Osteoblast (primary cell): ENCODE measurements around the gene DTX4. TPM values are rescaled to one million over a fixed set of nuclear protein-coding genes. Genes with fewer than 3 reads are reported as not detected.

ENCODE experiments used
- DNase-seq: peaks from one replicate; pipeline ENCODE4 v3.0.0; 2011; ENCODE audit warnings: low spot score, mixed read lengths; ENCODE audit not compliant: insufficient read length; ENCODE audit errors: missing footprints
- H2AFZ ChIP-seq: 2 replicates; pipeline ENCODE4 v1.6.0; 2011; ENCODE audit warnings: mild to moderate bottlenecking, low read length
- H3K27ac ChIP-seq: 2 replicates; pipeline ENCODE4 v1.5.1; 2011; ENCODE audit warnings: mild to moderate bottlenecking, low read depth, low read length, moderate library complexity
- H3K27me3 ChIP-seq: 2 replicates; pipeline ENCODE4 v1.6.0; 2012; ENCODE audit warnings: mild to moderate bottlenecking, control low read depth, inconsistent platforms, low read length, moderate library complexity; ENCODE audit not compliant: insufficient read depth
- H3K36me3 ChIP-seq: 2 replicates; pipeline ENCODE4 v1.5.1; 2011; ENCODE audit warnings: mild to moderate bottlenecking, low read length, control low read depth, moderate library complexity; ENCODE audit not compliant: insufficient read depth
- H3K4me1 ChIP-seq: 2 replicates; pipeline ENCODE4 v1.5.1; 2011; ENCODE audit warnings: mild to moderate bottlenecking, low read length, control low read depth, moderate library complexity; ENCODE audit not compliant: insufficient read depth
- H3K4me2 ChIP-seq: 2 replicates; pipeline ENCODE4 v1.6.0; 2011; ENCODE audit warnings: mild to moderate bottlenecking, low read length; ENCODE audit not compliant: insufficient read depth
- H3K4me3 ChIP-seq: fragments of 200-600 bp; sonication (generic); 3 replicates; pipeline ENCODE4 v1.5.1; 2012; ENCODE audit warnings: mild to moderate bottlenecking, low read length, inconsistent platforms; ENCODE audit not compliant: insufficient read depth
- H3K79me2 ChIP-seq: 2 replicates; pipeline ENCODE4 v1.6.0; 2012; ENCODE audit warnings: mild to moderate bottlenecking, low read length, control low read depth, inconsistent platforms; ENCODE audit not compliant: insufficient read depth
- H3K9me3 ChIP-seq: 2 replicates; pipeline ENCODE4 v1.5.1; 2011; ENCODE audit warnings: low read depth, low read length, control low read depth
- H4K20me1 ChIP-seq: 2 replicates; pipeline ENCODE4 v1.6.0; 2012; ENCODE audit warnings: mild to moderate bottlenecking, low read length, control low read depth; ENCODE audit not compliant: insufficient read depth
- total RNA-seq: library from RNA; depleted of rRNA; stranded (reverse); fragments of >200 nt; gene quantifications from 2 replicates; pipeline ENCODE4 v1.2.3, GENCODE V29; 2012
- TF ChIP-seq, protein P1 (sequence below): IDR thresholded peaks from 2 replicates; pipeline ENCODE4 v1.5.1; 2011; ENCODE audit warnings: mild to moderate bottlenecking, low read depth, low read length, moderate library complexity; ENCODE audit errors: extremely low read depth

Gene DTX4
- total RNA-seq, 1 donor, result under 0.01 TPM

- TF ChIP-seq, protein P1, sequence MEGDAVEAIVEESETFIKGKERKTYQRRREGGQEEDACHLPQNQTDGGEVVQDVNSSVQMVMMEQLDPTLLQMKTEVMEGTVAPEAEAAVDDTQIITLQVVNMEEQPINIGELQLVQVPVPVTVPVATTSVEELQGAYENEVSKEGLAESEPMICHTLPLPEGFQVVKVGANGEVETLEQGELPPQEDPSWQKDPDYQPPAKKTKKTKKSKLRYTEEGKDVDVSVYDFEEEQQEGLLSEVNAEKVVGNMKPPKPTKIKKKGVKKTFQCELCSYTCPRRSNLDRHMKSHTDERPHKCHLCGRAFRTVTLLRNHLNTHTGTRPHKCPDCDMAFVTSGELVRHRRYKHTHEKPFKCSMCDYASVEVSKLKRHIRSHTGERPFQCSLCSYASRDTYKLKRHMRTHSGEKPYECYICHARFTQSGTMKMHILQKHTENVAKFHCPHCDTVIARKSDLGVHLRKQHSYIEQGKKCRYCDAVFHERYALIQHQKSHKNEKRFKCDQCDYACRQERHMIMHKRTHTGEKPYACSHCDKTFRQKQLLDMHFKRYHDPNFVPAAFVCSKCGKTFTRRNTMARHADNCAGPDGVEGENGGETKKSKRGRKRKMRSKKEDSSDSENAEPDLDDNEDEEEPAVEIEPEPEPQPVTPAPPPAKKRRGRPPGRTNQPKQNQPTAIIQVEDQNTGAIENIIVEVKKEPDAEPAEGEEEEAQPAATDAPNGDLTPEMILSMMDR, result no peak
- Histone ChIP-seq H3K27me3 (peaks cover 4% of the 10 kb centered on the region), H3K9me3 (no peaks in the 10 kb centered on the region), H3K4me1 (peaks cover 29% of the 10 kb centered on the region), H3K79me2 (no peaks in the 10 kb centered on the region), H3K36me3 (no peaks in the 10 kb centered on the region), H3K4me2 (no peak overlapping the region), H3K4me3 (no peak overlapping the region), H4K20me1 (no peaks in the 10 kb centered on the region), H2AFZ (peak overlapping the region; percentile 45), H3K27ac (no peak overlapping the region)
- no peak for DNase-seq
These were observed 52.5 kb downstream of the DTX4 start for GRCh38 chr11:59224351-59224928.

DNA sequence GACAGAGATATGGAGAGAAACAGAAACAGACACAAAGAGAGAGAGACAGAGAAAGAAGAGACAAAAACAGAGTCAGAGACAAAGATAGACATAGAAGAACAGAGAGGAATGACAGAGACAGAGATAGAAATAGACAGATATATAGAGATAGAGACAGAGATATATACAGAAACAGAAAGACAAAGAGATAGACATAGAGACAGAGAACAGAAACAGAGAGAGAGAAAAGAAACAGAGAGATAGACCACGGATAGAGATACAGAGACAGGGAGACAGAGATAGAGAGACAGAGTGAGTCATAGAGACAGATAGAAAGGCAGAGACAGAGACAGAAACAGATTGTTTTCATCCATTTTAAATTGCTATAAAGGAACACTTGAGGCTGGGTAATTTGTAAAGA is 53.1 kb downstream of the DTX4 start:
- Histone ChIP-seq H3K4me3 (no peak overlapping the region), H3K4me1 (peaks cover 25% of the 10 kb centered on the region), H3K4me2 (no peak overlapping the region), H3K9me3 (no peaks in the 10 kb centered on the region), H3K27me3 (peaks cover 4% of the 10 kb centered on the region), H3K79me2 (no peaks in the 10 kb centered on the region), H4K20me1 (no peaks in the 10 kb centered on the region), H2AFZ (peak overlapping the region; percentile 45), H3K36me3 (no peaks in the 10 kb centered on the region), H3K27ac (no peak overlapping the region)
- TF ChIP-seq, protein P1, result no peak
- no peak for DNase-seq

GRCh38 chr11:59226396-59226795 is 54.5 kb downstream of the DTX4 start:
- H3K4me2 ChIP-seq, result no peak overlapping the region

DNA sequence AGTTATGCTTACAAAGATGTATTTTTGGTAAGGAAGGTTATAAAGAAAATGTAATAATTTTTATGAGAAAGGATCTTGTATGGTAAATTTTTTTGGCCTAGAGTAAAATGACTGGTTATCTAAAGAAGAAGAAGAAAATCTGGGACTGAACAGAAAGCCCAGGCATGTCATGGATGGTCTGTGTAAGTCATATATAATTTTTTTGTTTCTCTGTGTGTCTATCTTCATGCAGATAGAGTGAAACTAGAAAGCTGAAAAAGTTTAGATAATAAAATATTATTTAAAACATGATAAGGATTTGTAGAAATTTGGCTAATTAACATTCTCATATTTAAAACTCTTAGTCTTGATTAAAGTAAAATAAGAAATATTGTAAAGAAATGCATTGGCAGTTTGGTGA is 68.4 kb downstream of the DTX4 start:
- no peaks in the 10 kb centered on the region for H3K36me3 ChIP-seq
- no peak for DNase-seq
- no peak overlapping the region for H3K4me3 ChIP-seq
- TF ChIP-seq, protein P1, result no peak
- H3K27me3 ChIP-seq, result no peaks in the 10 kb centered on the region
- H3K27ac ChIP-seq, result no peak overlapping the region
- H3K9me3 ChIP-seq, result no peaks in the 10 kb centered on the region
- H3K4me2 ChIP-seq, result no peak overlapping the region
- no peak overlapping the region for H2AFZ ChIP-seq
- H3K4me1 ChIP-seq, result no peaks in the 10 kb centered on the region
- H4K20me1 ChIP-seq, result no peaks in the 10 kb centered on the region
- H3K79me2 ChIP-seq, result no peaks in the 10 kb centered on the region

More at GRCh38 chr11:59226396-59226795, 54.5 kb downstream of the DTX4 start:
- peaks cover 4% of the 10 kb centered on the region for H3K27me3 ChIP-seq
- H3K79me2 ChIP-seq, result no peaks in the 10 kb centered on the region
- peaks cover 11% of the 10 kb centered on the region for H3K4me1 ChIP-seq
- no peak overlapping the region for H2AFZ ChIP-seq
- H3K9me3 ChIP-seq, result no peaks in the 10 kb centered on the region
- H3K36me3 ChIP-seq, result no peaks in the 10 kb centered on the region
- no peak for DNase-seq
- TF ChIP-seq, protein P1, result no peak
- no peak overlapping the region for H3K4me3 ChIP-seq
- H4K20me1 ChIP-seq, result no peaks in the 10 kb centered on the region
- H3K27ac ChIP-seq, result no peak overlapping the region
